HG03159 (cell line): Measurements from ENCODE around the gene PPP1R13L.
"Not testable (repeated sequence)": the region's sequence is repeated elsewhere in the genome, so short reads cannot be mapped to it uniquely, and the experiment has no call there.

Source experiments
- ATAC-seq: cut with Tn5 transposase; IDR thresholded peaks from one replicate; pipeline ENCODE4 v1.9.1; 2021; ENCODE audit warnings: mild to moderate bottlenecking, moderate library complexity; ENCODE audit not compliant: unreplicated experiment

The PPP1R13L gene

DNA sequence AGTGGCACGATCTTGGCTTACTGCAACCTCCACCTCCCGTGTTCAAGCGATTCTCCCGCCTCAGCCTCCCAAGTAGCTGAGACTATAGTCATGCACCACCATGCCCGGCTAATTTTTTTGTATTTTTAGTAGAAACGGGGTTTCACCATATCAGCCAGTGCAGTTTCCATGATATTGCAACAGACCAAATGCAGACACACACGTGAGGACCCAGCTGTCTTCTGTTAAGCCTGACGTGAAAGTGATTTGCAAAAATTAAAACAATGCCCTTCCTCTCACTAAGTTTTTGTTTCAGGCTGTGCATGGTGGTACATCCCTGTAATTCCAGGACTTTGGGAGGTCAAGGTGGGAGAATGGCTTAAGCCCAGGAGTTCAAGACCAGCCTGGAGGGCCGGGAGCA lies 26.1 kb upstream of the PPP1R13L start:
- ATAC-seq, result not testable (repeated sequence)

DNA sequence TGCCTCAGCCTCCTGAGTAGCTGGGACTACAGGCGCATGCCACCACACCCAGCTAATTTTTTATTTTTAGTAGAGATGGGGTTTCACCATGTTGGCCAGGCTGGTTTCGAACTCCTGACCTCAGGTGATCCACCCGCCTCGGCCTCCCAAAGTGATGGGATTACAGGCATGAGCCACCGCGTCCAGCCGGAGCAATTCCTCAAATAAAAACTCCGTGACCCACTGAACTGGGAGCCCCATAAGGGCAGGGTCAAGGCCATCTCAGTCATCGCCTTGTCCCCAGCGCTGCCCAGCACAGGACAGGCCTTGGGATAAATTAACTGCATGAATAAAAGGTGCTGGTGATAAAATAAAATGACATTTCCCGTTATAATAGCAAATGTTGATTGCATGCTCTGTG lies 25.0 kb upstream of the PPP1R13L start:
- ATAC-seq, result not testable (repeated sequence)

DNA sequence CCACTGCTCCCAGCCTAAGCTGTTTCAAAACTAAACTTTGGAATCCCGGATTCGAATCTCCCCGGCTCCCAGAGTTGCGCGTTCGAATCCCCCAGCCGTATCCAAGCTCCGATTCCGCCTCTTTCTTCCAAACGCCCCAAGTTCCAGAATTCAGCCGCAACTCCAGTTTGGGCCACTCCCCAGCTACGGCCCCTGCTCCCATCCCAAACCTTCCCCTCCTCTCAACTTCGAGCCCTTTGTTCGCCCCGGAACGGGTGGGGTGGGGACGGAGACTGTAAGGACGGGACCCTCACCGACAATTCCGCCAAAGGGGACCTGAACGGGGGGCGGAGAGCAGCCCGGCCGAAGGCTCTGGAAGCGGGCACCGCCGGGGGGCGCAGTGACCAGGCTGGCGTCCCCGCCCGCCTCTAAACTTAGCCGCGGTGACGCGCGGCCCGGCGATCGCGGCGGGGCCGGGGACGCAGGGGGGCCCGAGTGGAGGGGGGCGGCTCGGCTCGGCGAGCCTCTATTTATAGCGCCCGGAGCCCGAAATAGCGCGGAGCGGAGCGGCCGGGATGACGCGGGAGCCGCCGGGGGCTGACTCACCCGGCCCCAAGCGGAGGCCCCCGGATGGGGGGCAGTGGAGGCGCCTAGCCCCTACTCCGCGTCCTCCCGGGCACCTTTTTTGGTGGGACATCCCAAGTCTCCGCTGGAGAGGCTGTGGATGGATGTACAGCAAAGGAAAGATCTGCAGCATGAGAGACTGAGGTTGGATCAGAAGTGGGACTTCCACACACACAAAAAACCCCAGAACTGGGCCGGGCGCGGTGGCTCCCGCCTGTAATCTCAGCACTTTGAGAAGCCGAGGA lies 23.7 kb upstream of the PPP1R13L start:
- ATAC-seq, result no peak

DNA sequence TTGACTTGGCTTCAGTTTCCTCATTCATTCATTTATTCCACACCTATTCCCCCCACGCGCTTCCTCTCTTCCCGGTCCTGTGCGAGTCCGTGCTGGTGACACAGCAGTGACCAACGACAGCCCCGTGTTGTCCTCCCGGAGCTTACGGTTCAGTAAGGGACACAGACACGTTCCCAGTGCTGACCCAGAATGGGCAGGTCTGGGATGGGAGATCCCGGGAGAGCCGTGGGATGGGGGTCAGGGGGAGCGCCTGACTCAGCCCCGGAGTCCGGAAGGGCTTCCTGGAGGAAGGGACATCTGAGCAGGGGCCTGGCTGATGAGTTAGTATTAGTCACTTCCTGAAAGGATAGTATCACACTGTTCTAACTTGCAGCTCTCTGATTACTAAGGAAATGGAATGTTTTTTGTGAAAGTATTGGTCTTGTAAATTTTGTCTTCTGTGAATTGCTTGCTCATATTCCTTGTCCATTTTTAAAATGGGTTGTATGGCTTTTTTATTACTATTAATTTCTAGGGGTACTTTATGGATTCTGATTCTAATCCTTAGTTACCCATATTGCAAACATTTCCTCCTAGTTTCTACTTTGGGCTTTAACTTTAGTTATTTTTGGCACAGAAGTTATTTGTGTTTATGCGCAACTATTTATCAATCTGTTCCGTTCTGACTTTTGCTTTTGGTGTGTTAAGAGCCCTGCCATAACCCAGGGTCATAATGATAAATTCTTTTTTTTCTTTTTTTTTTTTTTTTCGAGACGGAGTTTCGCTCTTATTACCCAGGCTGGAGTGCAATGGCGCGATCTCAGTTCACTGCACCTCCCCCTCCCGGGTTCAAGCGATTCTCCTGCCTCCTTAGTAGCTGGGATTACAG lies 19.6 kb upstream of the PPP1R13L start:
- ATAC-seq, result no peak

DNA sequence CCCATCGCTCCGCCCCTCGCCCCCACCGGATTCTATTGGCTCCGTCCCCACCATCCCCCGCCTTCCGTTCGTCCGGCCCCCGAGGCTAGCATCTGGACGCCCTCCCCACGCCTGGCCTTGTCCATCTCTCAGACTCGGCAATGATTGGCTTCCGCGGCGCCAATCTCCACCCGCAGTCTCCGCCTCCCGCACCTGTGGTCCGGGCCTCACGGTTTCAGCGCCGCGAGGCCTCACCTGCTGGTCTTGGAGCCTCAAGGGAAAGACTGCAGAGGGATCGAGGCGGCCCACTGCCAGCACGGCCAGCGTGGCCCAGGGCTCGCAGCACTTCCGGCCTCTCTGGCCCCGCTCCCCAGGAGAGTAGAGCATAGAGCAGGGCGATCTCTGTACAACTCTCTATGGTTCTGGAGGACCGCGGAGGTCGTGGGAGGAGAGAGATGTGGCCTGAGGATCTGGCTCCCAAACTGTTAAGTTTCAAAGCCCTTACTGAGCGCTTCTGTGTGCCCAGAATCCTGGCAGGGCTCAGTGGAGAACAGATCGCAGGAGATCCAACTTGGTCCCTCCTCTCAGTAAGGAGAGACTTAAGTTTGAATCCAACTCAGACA lies 18.8 kb upstream of the PPP1R13L start, which contains the start of gene ERCC1:
Gene ERCC1 (minus strand): TSS at position 329 of the 602 bp plus-strand sequence. CDS start 543 bp downstream, outside the sequence.
- ATAC-seq, result peak; percentile 58

DNA sequence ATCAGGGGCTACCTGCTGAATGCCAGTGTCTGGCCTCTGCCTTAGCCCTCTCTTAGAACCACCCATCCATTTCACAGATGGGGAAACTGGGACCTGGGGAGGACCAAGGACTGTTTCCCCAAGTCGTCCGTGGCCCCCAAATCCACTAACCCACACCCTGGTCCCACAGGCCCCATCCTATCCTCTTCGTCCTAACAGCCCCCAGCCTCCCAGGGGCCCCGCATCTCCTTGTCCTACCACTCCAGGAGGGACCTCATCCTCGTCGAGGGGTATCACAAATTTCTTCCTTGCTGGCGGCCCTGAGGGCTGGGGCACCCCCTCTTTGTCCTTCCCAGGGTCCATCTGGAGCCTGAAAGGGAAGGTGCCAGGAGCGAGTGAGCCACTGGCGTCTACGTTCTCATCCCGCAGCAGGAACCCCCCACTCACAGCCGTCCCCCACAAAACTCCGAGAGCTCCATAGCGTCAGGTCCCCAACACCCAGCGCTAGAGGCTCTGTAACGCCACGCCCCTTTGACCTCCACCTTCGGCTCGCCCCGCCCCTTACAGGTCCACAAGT lies 18.2 kb upstream of the PPP1R13L start:
- ATAC-seq, result no peak

DNA sequence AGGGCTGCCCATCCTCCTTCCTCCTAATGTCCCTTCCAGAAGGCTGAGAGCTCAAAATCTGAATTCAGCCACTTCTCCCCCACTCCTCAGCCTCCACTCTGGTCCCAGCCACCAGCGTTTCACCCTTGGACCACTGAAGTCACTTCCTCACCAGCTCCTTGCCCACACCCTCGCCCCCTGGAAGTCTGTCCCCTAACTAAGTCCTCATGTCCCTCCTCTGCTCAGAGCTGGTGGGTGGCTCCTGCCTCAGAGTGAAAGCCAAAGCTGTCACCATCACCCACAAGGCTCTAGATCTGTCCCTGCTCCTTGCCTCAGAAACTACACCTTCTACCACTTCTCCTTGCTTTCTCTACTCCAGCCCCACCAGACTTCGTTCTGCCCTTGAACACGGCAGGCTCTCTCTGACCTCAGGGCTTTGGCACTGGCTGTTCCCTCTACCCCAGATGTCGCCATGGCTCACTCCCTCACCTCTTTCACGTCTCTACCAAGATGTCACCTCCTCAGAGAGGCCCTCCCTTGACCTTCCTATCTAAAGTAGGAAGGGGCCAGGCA lies 17.2 kb upstream of the PPP1R13L start:
- no peak for ATAC-seq

DNA sequence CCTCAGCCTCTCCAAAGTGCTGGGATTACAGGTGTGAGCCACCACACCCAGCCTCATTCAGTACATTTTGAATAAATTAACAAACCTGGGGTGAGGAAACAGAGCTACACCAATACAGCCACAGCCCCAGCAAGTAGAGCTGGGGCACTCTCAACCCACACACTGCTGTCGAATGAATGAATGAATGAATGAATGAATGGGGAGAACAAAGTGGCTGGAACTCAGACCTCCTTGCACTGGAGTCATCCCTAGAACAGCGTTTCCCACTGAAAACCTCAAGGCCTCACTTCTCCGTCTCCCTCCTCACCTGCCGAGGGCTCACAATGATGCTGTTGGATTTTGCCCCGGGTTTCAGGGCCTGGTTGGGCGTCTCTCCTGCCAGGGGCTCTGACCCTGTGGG lies 16.0 kb upstream of the PPP1R13L start:
- ATAC-seq, result no peak

DNA sequence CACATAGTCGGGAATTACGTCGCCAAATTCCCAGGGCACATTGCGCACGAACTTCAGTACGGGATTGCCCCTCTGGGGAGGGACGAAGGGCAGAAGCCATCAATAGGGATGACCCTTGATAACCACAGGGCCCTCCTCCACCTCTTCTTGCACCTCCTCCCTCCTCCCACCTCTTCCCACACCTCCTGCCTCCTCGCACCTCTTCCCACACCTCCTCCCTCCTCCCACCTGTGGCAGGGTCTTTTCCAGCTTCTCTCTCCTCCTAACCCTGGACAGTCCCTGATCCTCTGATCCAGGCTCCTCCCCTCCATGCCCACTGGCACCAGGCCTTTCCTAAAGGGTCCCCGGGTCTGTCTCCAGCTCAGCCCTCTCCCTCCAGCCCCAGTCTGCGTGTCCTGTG lies 15.5 kb upstream of the PPP1R13L start:
- ATAC-seq, result no peak

DNA sequence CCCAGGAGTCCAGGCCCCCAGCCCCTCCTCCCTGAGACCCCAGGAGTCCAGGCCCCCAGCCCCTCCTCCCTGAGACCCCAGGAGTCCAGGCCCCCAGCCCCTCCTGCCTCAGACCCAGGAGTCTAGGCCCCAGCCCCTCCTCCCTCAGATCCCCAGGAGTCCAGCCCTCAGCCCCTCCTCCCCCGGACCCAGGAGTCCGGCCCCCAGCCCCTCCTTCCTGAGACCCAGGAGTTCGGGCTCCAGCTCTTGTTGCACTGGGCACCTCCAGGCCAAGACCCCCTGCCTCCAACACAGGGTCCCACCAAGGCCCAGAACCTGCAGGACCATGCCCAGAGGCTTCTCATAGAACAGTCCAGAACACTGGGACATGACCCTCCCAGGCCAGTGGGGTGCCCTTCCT lies 15.0 kb upstream of the PPP1R13L start:
- ATAC-seq, result no peak

DNA sequence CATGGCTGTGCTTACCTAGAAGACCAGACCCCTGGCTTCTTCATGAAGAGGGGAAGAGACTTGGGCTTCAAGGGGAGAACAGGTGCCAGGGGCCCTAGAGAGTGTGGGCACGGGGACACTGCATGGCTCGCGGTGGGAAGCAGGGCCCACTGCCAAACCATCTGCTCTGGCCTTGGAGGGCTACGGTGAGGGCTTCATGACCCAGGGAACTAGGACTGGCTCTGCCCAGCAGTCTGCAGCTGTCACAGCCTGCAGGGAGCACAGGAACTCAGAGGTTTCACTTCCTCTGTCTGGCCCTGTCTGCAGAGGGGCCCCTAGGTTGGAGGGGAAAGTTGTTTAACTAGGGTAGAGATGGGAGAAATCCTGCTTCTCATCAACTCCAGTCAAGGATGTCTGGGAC lies 14.5 kb upstream of the PPP1R13L start:
- ATAC-seq, result peak; percentile 53

DNA sequence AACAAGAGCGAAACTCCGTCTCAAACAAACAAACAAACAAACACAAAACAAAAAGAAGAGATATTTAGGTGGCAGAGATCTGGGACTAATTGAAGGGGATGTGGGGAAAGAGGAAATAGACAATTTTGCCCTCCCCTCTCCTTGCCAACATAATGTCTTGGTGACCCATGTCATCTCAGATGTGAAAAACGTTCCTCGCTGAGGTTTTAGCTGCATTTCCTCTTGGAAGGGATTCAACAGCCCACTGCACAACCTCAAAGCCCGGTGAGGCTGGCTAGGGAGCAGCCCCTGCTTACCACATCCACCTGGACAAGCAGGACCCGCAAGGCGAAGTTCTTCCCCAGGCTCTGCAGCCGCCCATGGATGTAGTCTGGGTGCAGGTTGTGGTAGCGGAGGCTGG lies 13.9 kb upstream of the PPP1R13L start:
- no peak for ATAC-seq

DNA sequence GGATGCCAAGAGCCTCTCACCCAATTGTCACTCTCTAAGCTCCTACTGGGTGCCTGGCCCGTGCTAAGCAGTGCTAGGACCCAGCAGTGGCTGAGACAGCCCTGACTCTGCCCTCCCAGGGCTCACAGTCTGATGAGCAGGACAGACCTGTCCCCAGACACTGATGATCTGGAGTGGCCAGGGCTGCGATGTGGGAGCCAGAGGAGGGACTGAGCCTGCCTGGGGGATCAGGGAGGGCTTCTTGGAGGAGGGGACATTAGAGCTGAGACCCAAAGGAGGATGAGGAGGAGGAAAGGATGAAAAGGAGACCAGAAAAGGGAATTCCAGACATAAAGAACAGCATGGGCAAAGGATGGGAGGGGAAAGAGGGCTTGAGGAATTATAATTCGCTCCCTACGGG lies 12.3 kb upstream of the PPP1R13L start:
- ATAC-seq, result no peak

DNA sequence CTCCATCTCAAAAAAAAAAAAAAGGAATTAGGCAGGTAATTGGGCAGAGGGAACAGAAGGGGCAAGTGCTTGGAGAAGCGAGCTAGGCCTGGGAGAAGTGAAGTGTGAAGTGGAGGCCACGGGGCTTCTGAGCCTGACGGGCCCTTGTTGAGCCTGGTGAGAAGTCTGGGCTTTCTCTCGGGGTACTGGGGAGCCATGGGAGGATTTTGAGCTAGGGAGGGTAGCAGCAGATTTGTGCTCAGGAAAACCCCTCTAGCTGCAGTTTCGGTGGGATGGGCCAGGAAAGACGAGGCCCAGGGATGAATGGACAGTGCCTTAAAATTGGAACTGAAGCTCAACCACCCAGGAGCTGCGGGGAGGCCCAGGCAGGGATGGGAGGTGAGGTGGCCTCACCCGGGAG lies 9.6 kb upstream of the PPP1R13L start:
- ATAC-seq, result no peak

DNA sequence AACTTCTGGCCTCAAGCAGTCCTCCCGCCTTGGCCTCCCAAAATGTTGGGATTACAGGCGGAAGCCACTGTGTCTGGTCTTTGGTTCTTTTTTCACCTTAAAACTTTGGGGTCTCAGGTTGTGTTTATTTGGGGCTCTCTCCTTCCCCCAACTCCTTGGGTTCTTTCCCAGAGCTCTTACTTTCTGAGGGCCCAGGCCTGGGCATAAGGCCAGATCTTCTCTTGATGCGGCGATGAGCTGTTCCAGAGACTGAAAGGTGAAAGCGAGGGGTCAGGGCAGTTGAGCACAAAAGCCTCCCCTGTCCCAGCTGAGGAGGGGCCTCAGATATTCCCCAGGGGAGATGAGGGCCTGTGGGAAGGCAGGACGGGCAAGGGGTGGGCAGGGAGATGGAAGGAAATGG lies 8.6 kb upstream of the PPP1R13L start:
- no peak for ATAC-seq

DNA sequence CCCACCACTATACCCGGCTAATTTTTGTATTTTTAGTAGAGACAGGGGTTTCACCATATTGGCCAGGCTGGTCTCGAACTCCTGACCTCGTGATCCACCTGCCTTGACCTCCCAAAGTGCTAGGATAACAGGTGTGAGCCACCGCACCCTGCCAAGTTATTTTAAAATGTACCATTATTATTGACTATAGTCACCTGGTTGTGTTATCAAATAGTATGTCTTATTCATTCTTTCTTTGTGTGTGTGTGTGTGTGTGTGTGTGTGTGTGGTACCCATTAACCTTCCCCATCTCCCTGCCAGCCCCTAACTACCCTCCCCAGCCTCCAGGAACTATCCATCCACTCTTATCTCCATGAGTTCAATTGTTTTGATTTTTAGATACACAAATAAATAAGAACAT lies 5.5 kb upstream of the PPP1R13L start:
- not testable (repeated sequence) for ATAC-seq

DNA sequence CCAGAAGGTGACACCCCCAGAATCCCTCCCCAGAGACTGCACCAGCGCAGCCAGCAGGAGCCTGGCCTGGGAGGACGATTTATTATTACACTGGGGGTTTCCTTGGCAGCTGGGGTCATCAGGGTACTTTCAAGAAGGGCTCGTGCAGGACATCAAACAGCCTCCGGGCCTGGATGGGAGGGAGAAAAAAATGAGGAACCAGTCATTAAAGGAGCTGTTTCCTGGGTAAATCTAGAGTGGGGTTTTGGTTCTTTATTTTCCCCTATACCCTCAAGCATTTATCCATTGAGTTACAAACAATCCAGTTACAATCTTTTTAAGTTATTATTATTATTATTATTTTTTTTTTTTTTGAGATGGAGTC lies 4.7 kb upstream of the PPP1R13L start:
- ATAC-seq, result no peak

DNA sequence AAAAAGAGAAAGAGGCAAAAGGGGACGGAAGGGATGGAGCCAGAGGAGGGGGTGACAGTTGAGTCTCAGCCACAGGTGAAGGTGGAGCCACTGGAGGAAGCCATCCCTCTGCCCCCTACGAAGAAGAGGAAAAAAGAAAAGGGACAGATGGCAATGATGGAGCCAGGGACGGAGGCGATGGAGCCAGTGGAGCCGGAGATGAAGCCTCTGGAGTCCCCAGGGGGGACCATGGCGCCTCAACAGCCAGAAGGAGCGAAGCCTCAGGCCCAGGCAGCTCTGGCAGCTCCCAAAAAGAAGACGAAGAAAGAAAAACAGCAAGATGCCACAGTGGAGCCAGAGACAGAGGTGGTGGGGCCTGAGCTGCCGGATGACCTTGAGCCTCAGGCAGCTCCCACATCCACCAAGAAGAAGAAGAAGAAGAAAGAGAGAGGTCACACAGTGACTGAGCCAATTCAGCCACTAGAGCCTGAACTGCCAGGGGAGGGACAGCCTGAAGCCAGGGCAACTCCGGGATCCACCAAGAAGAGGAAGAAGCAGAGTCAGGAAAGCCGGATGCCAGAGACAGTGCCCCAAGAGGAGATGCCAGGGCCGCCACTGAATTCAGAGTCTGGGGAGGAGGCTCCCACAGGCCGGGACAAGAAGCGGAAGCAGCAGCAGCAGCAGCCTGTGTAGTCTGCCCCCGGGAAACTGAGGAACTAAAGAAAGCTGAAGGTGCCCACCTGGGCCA lies 4.1 kb upstream of the PPP1R13L start:
- no peak for ATAC-seq

DNA sequence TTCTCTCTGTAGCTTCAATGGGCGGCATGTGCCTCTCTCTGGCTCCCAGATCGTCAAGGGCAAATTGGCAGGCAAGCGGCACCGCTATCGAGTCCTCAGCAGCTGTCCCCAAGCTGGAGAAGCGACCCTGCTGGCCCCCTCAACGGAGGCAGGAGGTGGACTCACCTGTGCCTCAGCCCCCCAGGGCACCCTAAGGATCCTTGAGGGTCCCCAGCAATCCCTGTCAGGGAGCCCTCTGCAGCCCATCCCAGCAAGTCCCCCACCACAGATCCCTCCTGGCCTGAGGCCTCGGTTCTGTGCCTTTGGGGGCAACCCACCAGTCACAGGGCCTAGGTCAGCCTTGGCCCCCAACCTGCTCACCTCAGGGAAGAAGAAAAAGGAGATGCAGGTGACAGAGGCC lies 3.3 kb upstream of the PPP1R13L start:
- ATAC-seq, result no peak

DNA sequence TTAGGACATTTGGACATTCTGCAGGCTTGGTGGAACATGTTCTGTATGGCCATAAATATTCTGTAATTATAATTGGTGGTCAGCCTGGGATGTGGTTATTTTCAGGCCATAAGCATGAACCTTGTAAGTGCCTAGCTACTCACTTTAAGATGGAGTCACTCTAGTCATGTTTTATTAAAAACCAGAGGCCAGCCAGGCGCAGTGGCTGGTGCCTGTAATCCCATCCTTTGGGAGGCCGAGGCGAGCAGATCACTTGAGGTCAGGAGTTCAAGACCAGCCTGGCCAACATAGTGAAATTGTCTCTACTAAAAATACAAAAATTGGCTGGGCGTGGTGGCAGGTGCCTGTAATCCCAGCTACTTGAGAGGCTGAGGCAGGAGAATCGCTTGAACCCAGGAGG lies 2.7 kb upstream of the PPP1R13L start:
- ATAC-seq, result not testable (repeated sequence)

DNA sequence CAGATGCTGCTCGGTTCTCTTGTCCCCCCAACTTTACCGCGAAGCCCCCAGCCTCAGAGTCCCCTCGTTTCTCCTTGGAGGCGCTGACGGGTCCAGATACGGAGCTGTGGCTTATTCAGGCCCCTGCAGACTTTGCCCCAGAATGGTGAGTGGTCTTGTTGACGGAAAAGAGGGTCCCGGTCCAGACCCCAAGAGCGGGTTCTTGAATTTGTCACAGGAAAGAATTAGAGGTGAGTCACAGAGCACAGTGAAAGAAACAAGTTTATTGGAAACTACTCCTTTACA lies 2.2 kb upstream of the PPP1R13L start:
- no peak for ATAC-seq
